ENCODE measurements around the gene IFT88.

The IFT88 gene, protein sequence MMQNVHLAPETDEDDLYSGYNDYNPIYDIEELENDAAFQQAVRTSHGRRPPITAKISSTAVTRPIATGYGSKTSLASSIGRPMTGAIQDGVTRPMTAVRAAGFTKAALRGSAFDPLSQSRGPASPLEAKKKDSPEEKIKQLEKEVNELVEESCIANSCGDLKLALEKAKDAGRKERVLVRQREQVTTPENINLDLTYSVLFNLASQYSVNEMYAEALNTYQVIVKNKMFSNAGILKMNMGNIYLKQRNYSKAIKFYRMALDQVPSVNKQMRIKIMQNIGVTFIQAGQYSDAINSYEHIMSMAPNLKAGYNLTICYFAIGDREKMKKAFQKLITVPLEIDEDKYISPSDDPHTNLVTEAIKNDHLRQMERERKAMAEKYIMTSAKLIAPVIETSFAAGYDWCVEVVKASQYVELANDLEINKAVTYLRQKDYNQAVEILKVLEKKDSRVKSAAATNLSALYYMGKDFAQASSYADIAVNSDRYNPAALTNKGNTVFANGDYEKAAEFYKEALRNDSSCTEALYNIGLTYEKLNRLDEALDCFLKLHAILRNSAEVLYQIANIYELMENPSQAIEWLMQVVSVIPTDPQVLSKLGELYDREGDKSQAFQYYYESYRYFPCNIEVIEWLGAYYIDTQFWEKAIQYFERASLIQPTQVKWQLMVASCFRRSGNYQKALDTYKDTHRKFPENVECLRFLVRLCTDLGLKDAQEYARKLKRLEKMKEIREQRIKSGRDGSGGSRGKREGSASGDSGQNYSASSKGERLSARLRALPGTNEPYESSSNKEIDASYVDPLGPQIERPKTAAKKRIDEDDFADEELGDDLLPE

DNA sequence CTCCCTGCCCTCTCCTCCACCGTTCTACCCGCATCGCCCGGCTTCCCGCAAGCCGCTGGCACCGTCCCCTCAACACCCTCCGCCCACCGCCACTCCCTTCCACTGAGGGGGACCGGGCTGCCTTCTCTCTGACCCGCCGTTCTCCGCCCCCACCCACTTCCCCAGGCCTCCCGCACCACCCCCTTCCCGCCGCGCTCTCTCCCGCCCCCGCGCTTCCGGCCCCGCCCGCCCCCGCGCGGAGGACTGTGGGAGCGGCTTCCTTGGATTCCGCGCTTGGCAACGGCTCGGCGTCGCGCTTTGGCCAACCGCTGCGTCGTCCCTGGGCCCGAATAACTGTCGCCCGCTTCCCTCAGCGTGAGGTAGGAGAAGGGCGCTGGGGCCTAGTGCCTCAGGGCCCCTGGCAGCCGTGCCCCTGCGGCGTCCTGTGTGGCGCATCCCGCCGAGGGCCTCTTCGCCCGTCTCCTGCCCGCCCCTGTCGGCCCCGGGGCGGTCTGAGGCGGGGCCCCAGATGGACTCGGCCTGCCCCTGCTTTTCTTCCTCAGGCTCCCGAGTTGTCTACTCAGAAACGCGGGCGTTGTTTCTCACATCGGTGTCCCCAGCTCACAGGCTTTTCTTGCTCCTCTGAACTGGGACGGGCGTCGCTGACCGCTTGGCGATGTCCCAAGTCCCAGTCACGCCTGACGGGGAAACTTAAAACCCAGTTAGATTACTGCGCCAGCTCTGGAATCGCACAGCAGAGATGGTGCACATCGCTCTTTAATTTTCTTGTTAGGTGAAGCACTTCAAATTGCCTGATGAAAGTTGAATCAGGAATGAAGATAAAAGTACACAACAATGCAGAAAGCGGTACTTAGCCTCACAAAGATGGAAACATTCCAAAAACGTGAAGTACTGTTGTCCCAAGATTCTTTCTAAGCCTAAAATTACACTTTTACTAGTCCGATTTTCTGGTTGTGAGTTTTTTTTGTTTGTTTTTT, at the start of gene IFT88:
IFT88 (plus strand) TSS at position 260 of the 977 bp plus-strand sequence. CDS start 7,229 bp downstream, outside the sequence.
- peak; percentile 68 for DNase-seq (ENCODE audit: low spot score)

DNA sequence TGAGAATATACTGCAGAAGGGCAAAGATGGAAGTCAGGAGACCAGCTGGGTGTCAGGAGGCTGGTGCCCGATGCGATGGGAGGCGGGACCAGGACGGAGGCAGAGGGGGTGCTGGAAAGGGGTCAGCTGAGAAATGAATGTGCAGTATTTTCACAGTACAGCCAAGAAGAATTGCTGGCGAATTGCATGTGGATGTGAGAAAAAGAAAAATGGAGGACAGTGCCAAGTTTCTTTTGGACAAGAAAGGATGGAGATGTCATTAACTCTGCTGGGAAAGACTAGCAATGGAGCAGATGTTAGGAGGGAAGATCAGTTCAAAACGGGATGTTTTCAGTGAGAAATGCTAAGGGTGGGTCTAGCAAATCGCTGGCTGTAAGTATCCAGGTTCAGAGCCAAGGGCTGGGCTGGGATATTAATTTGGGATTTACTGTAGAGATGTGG, 48.3 kb upstream of the IFT88 start:
- DNase-seq (ENCODE audit: low spot score): no peak

DNA sequence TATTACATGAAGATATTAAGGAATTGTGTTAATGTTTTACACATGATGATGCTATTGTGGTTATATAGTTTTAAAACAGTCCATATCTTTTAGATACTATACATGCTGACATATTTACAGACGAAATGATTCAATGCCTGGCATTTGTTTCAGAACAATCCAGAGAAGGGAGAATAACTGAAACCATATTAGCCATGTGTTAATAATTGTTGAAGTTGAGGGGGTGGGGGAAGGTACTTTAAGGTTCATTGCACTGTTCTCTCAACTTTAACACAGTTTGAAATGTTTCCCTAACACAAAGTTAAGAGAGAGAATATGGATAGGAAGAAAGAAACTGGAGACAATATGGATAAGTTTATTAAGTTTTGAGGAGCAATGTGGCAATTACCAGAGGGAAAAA, 47.1 kb upstream of the IFT88 start:
- no peak for DNase-seq (ENCODE audit: low spot score)

GRCh38 chr13:20521364-20522115, 45.4 kb upstream of the IFT88 start:
- no peak for DNase-seq (ENCODE audit: low spot score)

GRCh38 chr13:20525144-20525600, 41.8 kb upstream of the IFT88 start:
- DNase-seq (ENCODE audit: low spot score): no peak

DNA sequence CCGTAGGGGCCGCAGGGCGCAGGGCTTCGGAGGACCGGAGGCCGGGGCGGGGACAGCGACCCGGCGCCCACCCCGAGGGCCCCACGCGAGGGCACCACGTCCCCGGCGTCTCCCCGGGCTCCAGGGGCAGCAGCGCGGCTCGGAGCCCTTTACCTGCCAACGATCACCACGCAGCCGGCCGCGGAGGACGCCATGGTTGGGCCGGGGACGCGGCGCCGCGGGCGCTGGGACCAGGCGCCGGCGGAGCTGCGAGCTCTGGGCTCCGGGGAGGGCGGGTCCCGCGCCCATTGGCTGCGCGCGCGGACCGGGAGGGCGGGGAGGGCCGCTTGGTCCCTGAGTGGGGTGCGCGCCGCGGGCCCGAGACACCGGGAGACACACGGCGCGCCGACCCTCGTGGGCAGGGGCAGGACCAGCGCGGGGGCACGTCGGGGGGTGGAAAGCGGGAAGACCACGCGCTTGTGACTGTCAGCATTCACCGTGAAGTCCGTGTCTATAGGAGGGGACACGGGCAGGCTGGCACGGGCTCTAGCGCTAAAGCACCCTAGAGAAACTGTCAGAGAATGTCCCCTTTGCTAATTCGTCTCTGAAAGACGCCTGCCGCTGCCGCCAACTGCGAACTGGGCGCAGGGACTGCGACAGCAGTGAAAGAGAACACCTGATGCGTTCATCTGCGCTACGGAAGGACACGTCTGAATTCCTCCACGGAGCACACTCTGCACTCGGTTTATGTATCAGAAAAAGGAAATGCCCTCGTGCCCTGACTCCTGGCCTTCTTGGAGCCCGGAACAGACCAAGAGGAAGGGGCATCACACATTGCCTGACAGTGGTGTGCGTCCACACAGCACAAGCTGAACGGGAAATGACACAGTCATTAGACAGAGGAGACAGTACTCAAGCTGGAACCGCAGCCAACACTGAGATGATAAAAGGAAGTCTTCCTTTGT, 41.1 kb upstream of the IFT88 start, which contains the start of gene CRYL1:
CRYL1 (minus strand) TSS at position 257 of the 944 bp plus-strand sequence; CDS start at position 194, 63 bp downstream.
- DNase-seq (ENCODE audit: low spot score): peak; percentile 33

DNA sequence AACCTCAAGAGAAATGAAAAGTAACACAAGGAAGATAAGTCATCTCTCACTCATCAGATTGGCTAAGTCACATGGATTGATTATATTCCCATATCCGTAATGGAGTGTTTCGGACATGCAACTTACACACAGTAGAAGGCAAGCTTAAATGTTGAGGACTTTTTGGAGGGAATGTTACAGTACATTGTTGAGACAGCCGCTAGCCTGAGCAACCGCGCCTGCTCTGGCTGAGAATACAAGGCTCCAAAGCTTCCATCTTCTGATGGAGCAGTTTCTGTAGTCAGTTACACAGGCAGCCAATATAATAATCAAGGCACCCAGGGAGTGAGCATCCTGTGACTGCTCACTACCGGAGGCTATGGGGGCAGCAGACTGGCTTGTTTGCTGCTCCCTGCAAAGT, 40.3 kb upstream of the IFT88 start:
- DNase-seq (ENCODE audit: low spot score): no peak

GRCh38 chr13:20528452-20528851, 38.5 kb upstream of the IFT88 start:
- no peak for DNase-seq (ENCODE audit: low spot score)

- no peak for DNase-seq (ENCODE audit: low spot score)
Observed at GRCh38 chr13:20534038-20534608, 32.8 kb upstream of the IFT88 start.

DNA sequence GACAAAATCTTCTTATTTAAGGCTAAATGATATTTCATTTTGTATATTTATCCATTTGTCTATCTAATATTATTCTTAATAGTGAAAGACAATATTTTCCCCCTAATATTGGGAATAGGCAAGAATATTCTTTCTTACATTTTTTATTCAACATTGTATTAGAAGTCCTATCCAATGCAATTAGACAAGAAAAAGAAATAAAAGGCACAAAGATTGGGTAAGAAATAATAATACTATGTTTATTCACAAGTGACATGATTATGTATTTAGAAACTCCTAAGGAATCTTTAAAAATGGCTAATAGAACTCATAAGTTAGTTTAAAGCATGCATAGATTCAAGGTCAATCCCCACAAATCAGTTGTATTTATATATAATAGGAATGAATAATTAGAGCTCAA, 30.0 kb upstream of the IFT88 start:
- DNase-seq (ENCODE audit: low spot score): no peak

DNA sequence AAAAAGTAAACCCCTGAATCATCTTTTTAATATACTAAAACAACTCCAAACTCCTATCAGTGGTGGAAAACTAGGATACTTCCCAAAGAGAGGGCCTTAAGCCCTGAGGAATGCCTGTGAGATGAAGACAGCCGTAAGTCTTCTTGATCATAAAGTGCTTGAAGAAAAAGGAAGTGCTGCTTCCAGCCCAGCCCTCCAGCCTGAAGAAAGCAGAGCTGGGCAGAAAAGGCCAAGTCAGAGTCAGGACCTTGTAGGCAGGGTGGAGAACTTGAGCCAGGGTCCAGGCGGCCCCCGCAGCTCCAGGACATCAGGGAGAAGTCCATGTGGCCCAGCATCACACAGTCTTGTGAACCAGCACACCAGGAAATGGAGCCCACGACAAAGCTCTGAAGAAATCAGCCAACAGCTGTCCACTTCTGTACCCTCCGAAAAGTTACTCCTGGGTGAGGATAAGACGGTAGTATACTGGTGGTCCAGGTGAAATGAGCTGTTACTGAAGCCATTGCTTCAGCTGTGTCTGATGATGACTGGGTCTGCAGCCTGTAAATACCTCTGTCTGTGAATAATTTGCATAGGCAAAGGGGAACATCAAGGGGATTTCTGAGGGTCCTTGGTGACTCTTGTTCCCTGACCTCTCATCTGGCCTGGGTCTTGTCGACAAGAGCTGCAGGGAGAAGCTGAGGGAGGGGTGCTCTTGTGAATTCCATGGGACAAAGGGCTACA, 22.6 kb upstream of the IFT88 start:
- no peak for DNase-seq (ENCODE audit: low spot score)

DNA sequence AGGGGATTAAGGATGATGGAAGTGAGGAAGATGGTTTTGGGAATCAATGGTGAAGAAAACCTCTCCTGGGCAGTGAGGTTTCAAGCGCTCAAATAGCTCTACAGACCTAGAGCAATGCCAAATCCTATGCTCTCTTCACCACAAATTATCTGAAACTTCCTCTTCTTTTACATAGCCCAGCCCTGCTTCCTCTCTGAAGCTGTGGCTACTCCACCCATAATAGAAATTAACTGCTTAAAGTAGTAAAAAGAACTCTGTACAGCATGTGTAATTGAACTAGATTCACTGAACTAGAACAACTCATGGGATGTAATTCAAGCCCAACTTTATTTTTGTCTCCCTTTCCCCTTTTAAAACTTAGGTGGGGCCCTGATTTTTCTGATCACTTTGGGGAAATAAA, 20.4 kb upstream of the IFT88 start:
- DNase-seq (ENCODE audit: low spot score): no peak

DNA sequence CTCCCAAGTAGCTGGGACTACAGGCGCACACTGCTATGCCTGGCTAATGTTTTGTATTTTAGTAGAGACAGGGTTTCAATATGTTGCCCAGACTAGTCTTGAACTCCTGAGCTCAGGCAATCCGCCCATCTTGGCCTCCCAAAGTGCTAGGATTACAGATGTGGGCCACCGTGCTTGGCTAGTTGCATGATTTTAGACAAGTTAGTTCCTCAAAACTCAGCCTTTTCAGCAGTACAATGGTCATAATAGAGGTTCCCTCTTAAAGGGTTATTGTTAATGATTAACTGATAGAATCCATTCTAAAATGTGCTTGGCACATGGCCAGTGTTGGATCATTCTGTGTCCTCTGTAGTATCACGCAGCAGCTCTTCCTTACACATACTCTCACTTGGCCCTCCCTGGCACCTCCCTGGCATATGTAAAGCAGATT, 19.5 kb upstream of the IFT88 start:
- no peak for DNase-seq (ENCODE audit: low spot score)

GRCh38 chr13:20550799-20551198, 16.2 kb upstream of the IFT88 start:
- DNase-seq (ENCODE audit: low spot score): no peak

DNA sequence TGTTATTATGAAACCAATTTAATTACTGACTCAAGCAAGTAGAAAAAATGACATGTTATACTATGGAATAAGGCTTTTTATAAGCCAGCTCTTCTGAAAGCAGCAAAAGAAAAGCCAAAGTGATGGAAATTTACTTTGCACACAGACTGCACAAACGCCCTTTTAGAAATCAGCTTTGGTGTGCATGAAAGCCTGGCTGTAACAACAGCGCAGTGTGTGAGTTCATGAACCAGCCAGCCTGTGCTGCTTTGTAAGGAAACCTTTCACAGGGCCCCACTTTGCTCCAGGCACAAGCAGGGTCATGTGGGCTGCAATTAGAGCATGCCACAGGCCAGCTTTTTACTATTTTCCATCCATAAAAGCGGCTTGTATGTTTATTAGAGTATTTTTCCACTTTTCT, 13.6 kb upstream of the IFT88 start:
- DNase-seq (ENCODE audit: low spot score): no peak

- DNase-seq (ENCODE audit: low spot score): no peak
Observed at GRCh38 chr13:20558982-20559381, 8.0 kb upstream of the IFT88 start.

DNA sequence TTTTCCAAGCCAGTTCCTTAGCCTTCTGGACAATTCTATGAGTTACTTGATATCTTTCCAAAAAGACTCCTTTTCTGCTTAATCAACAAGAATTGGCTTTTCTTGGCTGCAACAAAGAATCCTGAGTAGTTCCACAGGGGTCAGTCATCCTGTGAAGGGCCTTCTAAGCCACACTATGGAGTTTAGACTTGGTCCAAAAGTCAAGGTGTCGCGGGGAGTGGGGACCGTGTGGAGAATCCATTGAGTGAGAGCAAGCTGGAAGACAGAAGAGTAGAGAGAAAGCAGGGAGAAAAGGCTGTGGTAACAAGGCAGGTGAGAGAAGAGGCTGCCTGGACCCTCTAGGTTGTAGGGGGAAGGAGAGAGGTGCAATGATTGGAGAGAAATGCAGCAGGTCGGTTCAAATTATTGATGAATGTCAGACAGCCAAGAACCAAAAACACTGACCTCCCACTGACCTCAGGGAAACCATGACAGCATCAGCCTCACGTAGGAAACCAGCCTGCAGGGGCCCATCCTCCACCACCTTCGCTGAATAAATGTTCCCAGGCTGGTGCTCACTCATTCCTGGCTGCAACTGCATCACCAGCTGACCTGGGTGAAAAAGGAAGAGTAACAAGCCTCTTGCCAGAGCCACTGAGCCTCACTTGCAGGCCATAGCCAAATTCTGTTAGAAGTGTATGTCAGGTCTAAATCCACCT, 7.1 kb upstream of the IFT88 start:
- DNase-seq (ENCODE audit: low spot score): no peak

DNA sequence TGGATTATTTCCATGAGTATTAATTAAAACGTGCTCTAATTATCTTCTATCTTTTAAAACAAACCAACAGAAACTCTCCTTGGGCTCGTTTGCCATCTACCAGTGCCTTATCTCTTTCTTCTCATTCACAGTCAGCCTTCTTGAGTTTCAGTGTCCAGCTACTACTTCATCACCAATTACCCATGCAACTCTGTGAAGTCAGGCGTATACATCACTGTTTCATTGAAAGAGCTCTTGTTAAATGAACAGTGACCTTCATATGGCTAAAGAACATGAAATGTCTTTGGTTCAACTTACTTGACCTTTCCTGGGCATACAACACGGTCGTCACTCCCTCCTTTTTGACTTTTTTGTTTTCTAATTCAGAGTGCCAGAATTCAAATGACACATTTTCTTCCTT, 5.2 kb upstream of the IFT88 start:
- DNase-seq (ENCODE audit: low spot score): no peak

All from hematopoietic multipotent progenitor cell treated with erythropoietin and hydrocortisone succinate and interleukin-3 and kit ligand, for 17 days (in vitro differentiated cells).